ENCODE measurements around the gene KLHL30. TPM values are rescaled to one million over a fixed set of nuclear protein-coding genes. Genes with fewer than 3 reads are reported as not detected.

Gene KLHL30
- total RNA-seq, 2 donors from 2014 or later = not detected

GRCh38 chr2:238152771-238153688, 14.6 kb downstream of the KLHL30 start:
- Mint-ChIP-seq H3K9me3 (peaks cover 4% of the 10 kb centered on the region), H3K4me1 (no peaks in the 10 kb centered on the region), H3K4me3 (no peak overlapping the region), H3K27ac (no peak overlapping the region), H3K36me3 (ENCODE audit: low read depth) (no peaks in the 10 kb centered on the region), H3K27me3 (ENCODE audit: insufficient read depth) (peaks cover 10% of the 10 kb centered on the region)
- no peak for DNase-seq
- Histone ChIP-seq H3K36me3 (ENCODE audit: control insufficient read depth, insufficient read depth, low read length) (no peaks in the 10 kb centered on the region), H3K4me1 (ENCODE audit: control insufficient read depth, insufficient read depth, low read length) (no peaks in the 10 kb centered on the region), H3K9ac (ENCODE audit: extremely low read depth, low read length, poor library complexity, severe bottlenecking) (no peak overlapping the region), H3K9me3 (ENCODE audit: control insufficient read depth, low read length) (no peaks in the 10 kb centered on the region), H3K27me3 (ENCODE audit: control insufficient read depth, insufficient read depth, low read length, poor library complexity, severe bottlenecking) (no peaks in the 10 kb centered on the region), H3K4me3 (ENCODE audit: low read length) (no peak overlapping the region), H3K27ac (ENCODE audit: low read depth, low read length) (no peak overlapping the region)
- peak; percentile 53 for TF ChIP-seq CTCF (conservative IDR thresholded peaks at IDR 0.05)
- WGBS, 2 experiments (ENCODE audit: insufficient coverage in 1 of 2, insufficient read length in 1 of 2) = 86 to 89% methylated on average over 10 to 22 of the region's 22 CpGs

GRCh38 chr2:238154570-238154969, 16.1 kb downstream of the KLHL30 start:
- H3K9me3 ChIP-seq (ENCODE audit: control insufficient read depth, low read length) = no peaks in the 10 kb centered on the region
- Mint-ChIP-seq H3K4me1 (peaks cover 2% of the 10 kb centered on the region), H3K4me3 (no peak overlapping the region), H3K27me3 (ENCODE audit: insufficient read depth) (peaks cover 19% of the 10 kb centered on the region), H3K9me3 (peaks cover 4% of the 10 kb centered on the region), H3K36me3 (ENCODE audit: low read depth) (no peaks in the 10 kb centered on the region), H3K27ac (no peak overlapping the region)
- peaks cover 5% of the 10 kb centered on the region for H3K27me3 ChIP-seq (ENCODE audit: control insufficient read depth, insufficient read depth, low read length, poor library complexity, severe bottlenecking)
- no peak overlapping the region for H3K9ac ChIP-seq (ENCODE audit: extremely low read depth, low read length, poor library complexity, severe bottlenecking)
- no peaks in the 10 kb centered on the region for H3K36me3 ChIP-seq (ENCODE audit: control insufficient read depth, insufficient read depth, low read length)
- no peaks in the 10 kb centered on the region for H3K4me1 ChIP-seq (ENCODE audit: control insufficient read depth, insufficient read depth, low read length)
- no peak overlapping the region for H3K4me3 ChIP-seq (ENCODE audit: low read length)
- DNase-seq = no peak
- H3K27ac ChIP-seq (ENCODE audit: low read depth, low read length) = no peak overlapping the region
- no peak for TF ChIP-seq CTCF (conservative IDR thresholded peaks at IDR 0.05)
- WGBS, 2 experiments (ENCODE audit: insufficient coverage in 1 of 2, insufficient read length in 1 of 2) = 94 to 96% methylated on average over 9 to 10 of the region's 10 CpGs

- WGBS, 2 experiments (ENCODE audit: insufficient coverage in 1 of 2, insufficient read length in 1 of 2) = 88 to 92% methylated on average over 17 to 19 of the region's 19 CpGs
- H3K27me3 ChIP-seq (ENCODE audit: control insufficient read depth, insufficient read depth, low read length, poor library complexity, severe bottlenecking) = peaks cover 12% of the 10 kb centered on the region
- no peak overlapping the region for H3K4me3 ChIP-seq (ENCODE audit: low read length)
- no peak for TF ChIP-seq CTCF (conservative IDR thresholded peaks at IDR 0.05)
- no peak overlapping the region for H3K27ac ChIP-seq (ENCODE audit: low read depth, low read length)
- H3K36me3 ChIP-seq (ENCODE audit: control insufficient read depth, insufficient read depth, low read length) = no peaks in the 10 kb centered on the region
- no peaks in the 10 kb centered on the region for H3K9me3 ChIP-seq (ENCODE audit: control insufficient read depth, low read length)
- Mint-ChIP-seq H3K27ac (no peak overlapping the region), H3K27me3 (ENCODE audit: insufficient read depth) (peaks cover 25% of the 10 kb centered on the region), H3K9me3 (peaks cover 4% of the 10 kb centered on the region), H3K4me3 (no peak overlapping the region), H3K36me3 (ENCODE audit: low read depth) (no peaks in the 10 kb centered on the region), H3K4me1 (peaks cover 2% of the 10 kb centered on the region)
- H3K4me1 ChIP-seq (ENCODE audit: control insufficient read depth, insufficient read depth, low read length) = no peaks in the 10 kb centered on the region
- DNase-seq = no peak
- no peak overlapping the region for H3K9ac ChIP-seq (ENCODE audit: extremely low read depth, low read length, poor library complexity, severe bottlenecking)
These were observed 16.7 kb downstream of the KLHL30 start for GRCh38 chr2:238155051-238155760.

All from endodermal cell (in vitro differentiated cells).